CD4-positive, CD25-positive, alpha-beta regulatory T cell (primary cell): ENCODE data around the gene SHROOM3. TPM values are rescaled to one million over a fixed set of nuclear protein-coding genes. Genes with fewer than 3 reads are reported as not detected.

Source experiments
- ATAC-seq, 2 donors: fragments of 150-1000 bp; cut with Tn5 transposase; one replicate each; pipeline ENCODE4 v1.10.0; 2021; ENCODE audit warnings: low read depth in 2 of 2, moderate number of reproducible peaks in 2 of 2, moderate library complexity in 1 of 2
- DNase-seq, 3 donors: peaks; one replicate each; pipeline versions ENCODE4 v3.0.0 to v3.0.0-alpha.2; 2012 to 2022; ENCODE audit warnings: mixed read lengths in 1 of 3
- H3K27ac ChIP-seq: one replicate; pipeline ENCODE4 v1.7.0; 2013; ENCODE audit warnings: mild to moderate bottlenecking, low read length; ENCODE audit not compliant: insufficient read depth, poor library complexity, severe bottlenecking
- H3K27me3 ChIP-seq: one replicate; pipeline ENCODE4 v1.7.0; 2013; ENCODE audit warnings: low read length; ENCODE audit not compliant: control insufficient read depth, insufficient read depth
- H3K36me3 ChIP-seq: one replicate; pipeline ENCODE4 v1.7.0; 2013; ENCODE audit warnings: mild to moderate bottlenecking, low read length, moderate library complexity; ENCODE audit not compliant: control insufficient read depth, insufficient read depth
- H3K4me1 ChIP-seq: 2 replicates; pipeline ENCODE4 v1.7.0; 2013; ENCODE audit warnings: mild to moderate bottlenecking, low read length; ENCODE audit not compliant: insufficient read depth, control insufficient read depth, poor library complexity, severe bottlenecking
- H3K4me3 ChIP-seq: one replicate; pipeline ENCODE4 v1.7.0; 2013; ENCODE audit warnings: low read depth, mild to moderate bottlenecking, low read length, moderate library complexity
- H3K9me3 ChIP-seq, 2 experiments: 1 replicate in 1 of 2; 2 replicates in 1 of 2; pipeline ENCODE4 v1.7.0; 2013; ENCODE audit warnings: low read length in 2 of 2, mild to moderate bottlenecking in 1 of 2, moderate library complexity in 1 of 2; ENCODE audit not compliant: control insufficient read depth in 2 of 2
- H3K27ac Mint-ChIP-seq, 3 donors: one replicate each; pipeline ENCODE4 v1.8.0; 2020 to 2022; ENCODE audit warnings: mild to moderate bottlenecking in 3 of 3, mixed read lengths in 3 of 3, moderate library complexity in 2 of 3
- H3K27me3 Mint-ChIP-seq: one replicate; pipeline ENCODE4 v1.8.0; 2022; ENCODE audit warnings: mild to moderate bottlenecking, mixed read lengths
- H3K36me3 Mint-ChIP-seq: one replicate; pipeline ENCODE4 v1.8.0; 2020; ENCODE audit warnings: mixed read lengths
- H3K4me1 Mint-ChIP-seq, 4 donors: one replicate each; pipeline ENCODE4 v1.8.0; 2020 to 2022; ENCODE audit warnings: mixed read lengths in 4 of 4, mild to moderate bottlenecking in 1 of 4
- H3K4me3 Mint-ChIP-seq, 4 donors: one replicate each; pipeline ENCODE4 v1.8.0; 2020 to 2022; ENCODE audit warnings: mild to moderate bottlenecking in 4 of 4, mixed read lengths in 4 of 4, moderate library complexity in 3 of 4
- H3K9me3 Mint-ChIP-seq, 7 donors: one replicate each; pipeline ENCODE4 v1.8.0; 2020 to 2022; ENCODE audit warnings: mixed read lengths in 7 of 7, mild to moderate bottlenecking in 3 of 7, moderate library complexity in 2 of 7
- polyA plus RNA-seq, 4 donors: library from polyadenylated mRNA; unstranded; fragments of 300-500 nt; fragmentation: Illumina TruSeq; gene quantifications; one replicate each; pipeline ENCODE4 v1.2.3, GENCODE V29; 2021
- total RNA-seq: library from RNA; stranded (reverse); gene quantifications from one replicate; pipeline ENCODE4 v1.2.3, GENCODE V29; 2022

The SHROOM3 gene
- total and polyA plus RNA-seq, 5 donors from 2014 or later = not detected

DNA sequence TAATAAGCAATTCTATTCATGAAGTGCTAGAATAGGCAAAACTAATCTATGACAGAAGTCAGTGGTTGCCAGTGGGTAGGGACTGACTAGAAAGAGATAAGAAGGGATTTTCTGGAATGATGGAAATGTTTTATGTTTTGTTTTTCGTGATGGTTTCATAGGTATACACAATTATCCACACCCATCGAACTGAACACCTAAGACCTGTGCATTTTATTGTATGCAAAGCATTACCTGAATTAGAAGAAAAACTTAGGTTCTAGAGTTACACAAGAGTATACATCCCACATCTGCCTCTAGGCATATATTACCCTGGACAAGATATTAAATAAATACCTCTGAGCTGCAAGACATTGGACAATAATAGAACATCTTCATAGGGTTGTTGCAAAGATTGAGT is 257.7 kb downstream of the SHROOM3 start:
- H3K27me3 ChIP-seq = peaks cover 53% of the 10 kb centered on the region
- ATAC-seq (no peak), DNase-seq (no peak)
- peaks cover 13% of the 10 kb centered on the region for H3K4me1 ChIP-seq
- Mint-ChIP-seq H3K27ac (no peak overlapping the region), H3K4me1 (peaks cover 7 to 20% (median 15%) of the 10 kb centered on the region in 4 donors), H3K4me3 (no peak overlapping the region), H3K9me3 (peaks cover 0 to 2% (median 0%) of the 10 kb centered on the region in 7 donors), H3K36me3 (no peaks in the 10 kb centered on the region), H3K27me3 (peaks cover 73% of the 10 kb centered on the region)
- no peak overlapping the region for H3K27ac ChIP-seq
- H3K9me3 ChIP-seq = no peaks in the 10 kb centered on the region
- H3K4me3 ChIP-seq = no peak overlapping the region
- no peaks in the 10 kb centered on the region for H3K36me3 ChIP-seq

DNA sequence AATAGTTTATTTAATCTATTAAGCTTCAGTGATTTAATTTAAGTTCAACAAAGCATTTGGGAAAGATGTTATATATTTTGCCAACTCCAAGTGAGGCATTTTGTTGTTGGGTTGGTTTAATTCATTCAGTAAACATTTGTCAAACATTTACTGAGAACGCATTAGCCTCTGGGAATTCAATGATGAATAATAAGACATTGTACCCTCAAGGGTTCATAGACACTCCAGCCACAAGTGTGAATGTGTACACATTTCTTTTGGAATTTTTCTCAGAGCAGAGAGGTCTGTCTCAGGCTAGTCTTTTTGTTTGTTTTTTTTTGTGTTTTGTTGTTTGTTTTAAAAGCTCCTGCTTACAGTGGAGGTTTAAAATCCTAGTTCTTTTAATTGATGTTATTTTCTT is 259.0 kb downstream of the SHROOM3 start:
- Mint-ChIP-seq H3K36me3 (no peaks in the 10 kb centered on the region), H3K27ac (no peak overlapping the region), H3K4me1 (peaks cover 7 to 14% (median 9%) of the 10 kb centered on the region in 4 donors), H3K27me3 (peaks cover 60% of the 10 kb centered on the region), H3K4me3 (no peak overlapping the region), H3K9me3 (peaks cover 0 to 2% (median 0%) of the 10 kb centered on the region in 7 donors)
- DNase-seq (no peak), ATAC-seq (no peak)
- no peaks in the 10 kb centered on the region for H3K36me3 ChIP-seq
- H3K27me3 ChIP-seq = peaks cover 42% of the 10 kb centered on the region
- H3K9me3 ChIP-seq = no peaks in the 10 kb centered on the region
- H3K4me1 ChIP-seq = peaks cover 11% of the 10 kb centered on the region
- H3K27ac ChIP-seq = no peak overlapping the region
- H3K4me3 ChIP-seq = no peak overlapping the region

DNA sequence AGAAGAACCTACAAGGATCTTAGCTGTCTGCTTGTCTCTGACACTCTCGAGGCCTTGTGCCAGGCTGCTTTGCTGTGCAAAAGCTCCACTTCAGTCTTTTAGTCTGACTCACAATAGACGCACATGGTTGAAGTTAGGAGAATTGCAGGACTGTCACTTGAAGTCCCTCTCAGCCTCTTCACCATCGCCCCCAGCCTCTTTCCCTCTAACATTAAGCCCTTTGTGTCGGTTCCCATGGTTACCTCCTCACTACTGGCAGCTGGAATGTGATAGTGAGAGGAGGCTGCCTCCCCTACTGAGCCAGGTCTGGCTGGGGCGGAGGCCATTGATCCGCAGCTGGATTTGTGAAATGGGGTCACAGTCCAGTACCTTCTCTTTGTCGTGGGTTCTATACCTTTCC is 261.1 kb downstream of the SHROOM3 start:
- Mint-ChIP-seq H3K4me1 (peaks cover 0 to 6% (median 0%) of the 10 kb centered on the region in 4 donors), H3K27ac (no peak overlapping the region), H3K36me3 (no peaks in the 10 kb centered on the region), H3K27me3 (peaks cover 48% of the 10 kb centered on the region), H3K9me3 (peaks cover 0 to 2% (median 0%) of the 10 kb centered on the region in 7 donors), H3K4me3 (no peak overlapping the region)
- H3K4me3 ChIP-seq = no peak overlapping the region
- peaks cover 32% of the 10 kb centered on the region for H3K27me3 ChIP-seq
- H3K27ac ChIP-seq = no peak overlapping the region
- H3K36me3 ChIP-seq = no peaks in the 10 kb centered on the region
- DNase-seq (no peak), ATAC-seq (no peak)
- H3K4me1 ChIP-seq = no peaks in the 10 kb centered on the region
- H3K9me3 ChIP-seq = no peaks in the 10 kb centered on the region

DNA sequence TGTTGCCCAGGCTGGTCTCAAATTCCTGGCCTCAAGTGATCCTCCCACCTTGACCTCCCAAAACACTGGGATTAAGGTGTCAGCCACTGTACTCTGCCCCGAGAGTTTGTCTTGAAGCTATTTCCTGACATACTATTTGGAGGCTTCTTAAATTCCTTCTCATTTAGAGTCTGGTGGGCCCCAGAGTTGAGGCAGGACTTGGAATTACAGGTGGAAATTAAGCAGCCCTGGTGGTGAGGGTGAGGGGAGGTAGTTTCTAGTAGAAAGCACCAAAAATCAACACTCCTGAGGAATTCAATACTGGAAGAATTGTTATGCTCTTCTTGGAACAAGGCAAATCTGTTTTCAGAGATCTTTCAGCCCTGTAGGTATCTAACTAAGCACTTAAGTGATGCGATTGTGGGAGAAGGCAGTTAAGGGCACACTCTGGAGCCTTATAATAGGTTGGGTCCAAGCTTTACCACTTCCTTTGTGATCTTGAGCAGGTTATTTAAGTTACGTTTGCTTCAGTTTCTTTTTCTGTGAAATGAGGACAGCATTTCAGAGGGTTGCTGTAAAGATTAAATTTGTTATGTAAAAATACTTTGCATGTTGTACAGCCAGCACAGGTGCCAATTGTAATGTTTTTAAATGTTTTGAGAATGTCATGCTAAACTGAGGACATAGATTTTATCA is 262.2 kb downstream of the SHROOM3 start:
- H3K4me3 ChIP-seq = no peak overlapping the region
- H3K27me3 ChIP-seq = peaks cover 26% of the 10 kb centered on the region
- no peaks in the 10 kb centered on the region for H3K4me1 ChIP-seq
- Mint-ChIP-seq H3K36me3 (no peaks in the 10 kb centered on the region), H3K4me3 (no peak overlapping the region), H3K27me3 (peaks cover 41% of the 10 kb centered on the region), H3K9me3 (peaks cover 0 to 2% (median 0%) of the 10 kb centered on the region in 7 donors), H3K4me1 (peaks cover 0 to 6% (median 0%) of the 10 kb centered on the region in 4 donors), H3K27ac (no peak overlapping the region)
- peak in 1 of 3 donors; percentile 54 for DNase-seq
- H3K36me3 ChIP-seq = no peaks in the 10 kb centered on the region
- H3K27ac ChIP-seq = no peak overlapping the region
- ATAC-seq = no peak
- no peaks in the 10 kb centered on the region for H3K9me3 ChIP-seq

DNA sequence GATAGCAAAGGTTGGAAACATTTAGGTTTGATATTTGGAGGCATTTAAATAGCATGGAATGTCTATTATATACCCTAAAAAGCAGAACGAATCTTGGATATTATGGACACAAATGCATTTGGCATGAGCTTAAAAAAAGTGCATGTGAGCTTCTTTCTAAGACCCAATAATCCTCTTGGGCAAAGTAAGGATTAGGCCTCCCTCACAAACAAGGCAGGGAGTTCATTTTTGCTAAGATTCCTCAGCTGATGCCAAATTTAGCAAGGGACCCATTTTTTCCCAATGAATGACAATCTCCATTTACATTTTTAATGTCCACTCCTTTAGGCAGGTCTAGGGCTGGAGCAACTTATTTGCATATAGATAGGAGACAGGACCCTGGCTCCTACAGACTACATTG is 263.1 kb downstream of the SHROOM3 start:
- Histone ChIP-seq H3K4me1 (no peaks in the 10 kb centered on the region), H3K27me3 (peaks cover 24% of the 10 kb centered on the region), H3K9me3 (no peaks in the 10 kb centered on the region), H3K4me3 (no peak overlapping the region), H3K27ac (no peak overlapping the region), H3K36me3 (no peaks in the 10 kb centered on the region)
- DNase-seq = no peak
- no peaks in the 10 kb centered on the region for H3K36me3 Mint-ChIP-seq
- no peak overlapping the region for H3K27ac Mint-ChIP-seq
- H3K4me1 Mint-ChIP-seq = peaks cover 0 to 6% (median 0%) of the 10 kb centered on the region in 4 donors
- no peak overlapping the region for H3K4me3 Mint-ChIP-seq
- peaks cover 38% of the 10 kb centered on the region for H3K27me3 Mint-ChIP-seq
- ATAC-seq = no peak
- H3K9me3 Mint-ChIP-seq = peaks cover 0 to 2% (median 0%) of the 10 kb centered on the region in 7 donors

DNA sequence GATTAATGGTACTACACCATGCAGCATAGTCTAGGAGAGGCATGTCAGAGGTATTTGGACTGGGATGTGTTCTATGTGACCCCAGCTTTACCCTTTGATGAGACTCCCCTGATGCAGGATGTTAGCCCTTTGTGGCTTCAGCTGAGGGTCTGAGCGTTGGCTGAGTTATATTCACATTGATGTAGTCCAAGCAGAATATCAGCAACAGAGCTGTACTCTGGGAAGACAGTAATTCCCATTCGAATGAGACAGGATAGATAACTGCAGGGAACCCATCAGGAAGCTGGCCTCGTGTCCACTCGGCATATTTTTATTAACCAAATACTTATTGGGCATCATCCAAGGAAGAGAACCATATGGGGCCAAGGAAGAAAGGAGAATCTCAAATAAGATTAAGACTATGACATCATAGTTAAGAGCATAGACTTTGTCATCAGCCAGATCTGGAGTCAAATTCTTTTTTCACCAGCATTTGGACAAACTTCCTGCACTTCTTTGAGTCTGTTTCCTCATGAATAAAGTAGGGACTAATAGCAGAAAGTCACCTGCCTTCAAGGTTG is 264.8 kb downstream of the SHROOM3 start:
- no peak overlapping the region for H3K27ac ChIP-seq
- Mint-ChIP-seq H3K4me3 (no peak overlapping the region), H3K4me1 (peaks cover 0 to 6% (median 0%) of the 10 kb centered on the region in 4 donors), H3K27ac (no peak overlapping the region), H3K36me3 (no peaks in the 10 kb centered on the region), H3K27me3 (peaks cover 31% of the 10 kb centered on the region), H3K9me3 (peaks cover 0 to 3% (median 0%) of the 10 kb centered on the region in 7 donors)
- ATAC-seq (no peak), DNase-seq (no peak)
- H3K36me3 ChIP-seq = no peaks in the 10 kb centered on the region
- H3K9me3 ChIP-seq = no peaks in the 10 kb centered on the region
- no peak overlapping the region for H3K4me3 ChIP-seq
- H3K27me3 ChIP-seq = peaks cover 13% of the 10 kb centered on the region
- H3K4me1 ChIP-seq = no peaks in the 10 kb centered on the region

DNA sequence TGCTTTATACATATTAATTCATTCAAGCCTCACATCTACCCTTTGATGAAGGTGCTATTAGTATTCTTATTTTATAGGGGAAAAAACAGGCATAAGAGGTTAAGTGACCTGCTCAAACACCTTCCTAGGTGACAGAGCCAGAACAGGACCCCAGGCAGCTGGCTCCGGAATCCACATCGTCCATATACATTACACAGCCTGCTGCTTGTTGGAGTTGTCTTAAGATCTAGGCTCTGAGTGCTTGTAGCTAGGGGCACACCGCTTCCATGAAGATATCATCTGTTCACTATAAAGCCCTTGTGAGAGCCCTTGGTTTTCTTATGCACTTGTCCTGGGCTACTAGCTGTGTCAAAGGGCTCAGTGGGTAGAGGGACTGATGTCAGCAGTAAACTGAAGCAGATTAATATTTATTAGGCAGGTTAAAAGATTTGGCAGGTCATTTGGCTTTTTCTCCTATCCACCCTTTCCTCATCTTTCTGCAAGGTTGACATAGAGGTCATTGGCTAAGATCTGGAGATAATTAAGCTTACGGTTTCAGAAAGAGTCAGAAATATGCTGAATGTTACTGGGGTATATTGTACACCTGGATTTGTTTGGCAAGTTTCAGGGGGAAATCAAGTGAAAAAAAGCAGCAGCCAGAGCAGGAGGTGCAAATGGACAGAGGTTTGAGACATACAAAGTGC is 267.6 kb downstream of the SHROOM3 start:
- no peak overlapping the region for H3K4me3 ChIP-seq
- Mint-ChIP-seq H3K4me1 (peaks cover 0 to under 1% (median 0%) of the 10 kb centered on the region in 4 donors), H3K9me3 (peaks cover 0 to 3% (median 0%) of the 10 kb centered on the region in 7 donors), H3K36me3 (no peaks in the 10 kb centered on the region), H3K4me3 (no peak overlapping the region), H3K27me3 (peaks cover 21% of the 10 kb centered on the region), H3K27ac (no peak overlapping the region)
- no peak overlapping the region for H3K27ac ChIP-seq
- peaks cover 9% of the 10 kb centered on the region for H3K27me3 ChIP-seq
- no peaks in the 10 kb centered on the region for H3K36me3 ChIP-seq
- H3K4me1 ChIP-seq = no peaks in the 10 kb centered on the region
- DNase-seq (no peak), ATAC-seq (no peak)
- H3K9me3 ChIP-seq = no peaks in the 10 kb centered on the region
